HG02642 (cell line): Measurements from ENCODE around the gene DDX43.

Source experiments
- ATAC-seq: cut with Tn5 transposase; IDR thresholded peaks from one replicate; pipeline ENCODE4 v1.9.1; 2021; ENCODE audit warnings: mild to moderate bottlenecking; ENCODE audit not compliant: unreplicated experiment, poor library complexity

DDX43 gene

DNA sequence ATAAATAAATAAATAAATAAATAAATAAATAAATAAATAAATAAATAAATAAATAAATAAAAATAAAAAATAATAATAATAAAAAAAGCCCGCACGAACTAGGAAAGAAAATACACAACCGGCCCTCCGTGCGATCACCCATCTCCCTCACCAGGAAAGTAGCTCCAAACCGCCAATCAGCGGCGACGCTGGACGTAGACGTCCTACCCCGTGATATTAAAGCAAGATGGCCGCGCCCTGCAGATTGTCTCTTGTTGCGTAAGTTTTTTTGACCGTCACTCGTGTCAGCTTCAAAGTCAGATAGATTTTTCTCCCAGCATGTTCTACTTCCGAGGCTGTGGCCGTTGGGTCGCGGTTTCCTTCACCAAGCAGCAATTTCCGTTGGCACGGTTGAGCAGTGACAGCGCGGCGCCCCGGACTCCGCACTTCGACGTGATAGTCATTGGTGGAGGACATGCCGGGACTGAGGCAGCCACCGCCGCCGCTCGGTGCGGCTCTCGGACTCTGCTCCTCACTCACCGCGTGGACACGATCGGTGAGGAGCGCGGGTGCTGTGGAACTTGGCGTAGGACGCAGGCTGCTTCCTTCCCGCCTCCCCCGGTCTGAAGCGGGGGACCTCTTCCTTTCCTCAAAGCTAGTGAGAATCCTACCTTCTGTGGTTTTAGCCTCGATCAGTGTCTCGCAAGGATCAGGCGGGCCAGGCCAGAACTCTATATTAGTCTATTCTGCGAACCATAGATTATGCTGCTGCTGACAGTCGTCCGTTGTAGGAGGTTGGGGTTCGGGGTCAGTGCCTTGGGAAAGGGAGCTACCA is 67.1 kb downstream of the DDX43 start, which contains the start of gene MTO1:
MTO1 (plus strand) TSS at position 201 of the 814 bp plus-strand sequence; CDS start at position 319, 118 bp downstream.
- peak; percentile 98 for ATAC-seq
